SU-DHL-6 (cell line): ENCODE measurements around the gene CAMKK2.

Source experiments
- H2AFZ ChIP-seq: fragments of 200-600 bp; sonication (generic); 2 replicates; pipeline ENCODE4 v1.6.1; 2014; ENCODE audit warnings: low read depth, mild to moderate bottlenecking, moderate library complexity, mixed read lengths, antibody characterized with exemption, low read length; ENCODE audit not compliant: severe bottlenecking
- H3F3A ChIP-seq: fragments of 200-600 bp; shearing (Covaris generic); 2 replicates; pipeline ENCODE4 v1.6.0; 2016; ENCODE audit warnings: antibody characterized with exemption, mild to moderate bottlenecking; ENCODE audit not compliant: insufficient read depth
- H3K27ac ChIP-seq: fragments of 200-600 bp; sonication (generic); 2 replicates; pipeline ENCODE4 v1.5.1; 2016; ENCODE audit warnings: low read depth, mild to moderate bottlenecking, low read length, moderate library complexity, mixed read lengths
- H3K27me3 ChIP-seq: fragments of 200-600 bp; sonication (generic), shearing (Covaris generic); 2 replicates; pipeline ENCODE4 v1.6.0; 2014; ENCODE audit warnings: mild to moderate bottlenecking, low read length
- H3K36me3 ChIP-seq: fragments of 200-600 bp; sonication (generic); 2 replicates; pipeline ENCODE4 v1.6.1; 2014; ENCODE audit warnings: mild to moderate bottlenecking, low read length, mixed read lengths
- H3K4me2 ChIP-seq: fragments of 300-600, 200-600 bp; shearing (Covaris generic), sonication (generic); 2 replicates; pipeline ENCODE4 v1.6.0; 2014; ENCODE audit warnings: low read length, low read depth, mild to moderate bottlenecking; ENCODE audit not compliant: poor library complexity, severe bottlenecking
- H3K4me3 ChIP-seq: fragments of 200-600 bp; sonication (generic); 2 replicates; pipeline ENCODE4 v1.5.1; 2014; ENCODE audit warnings: antibody characterized with exemption, low read length, mild to moderate bottlenecking, mixed read lengths; ENCODE audit not compliant: insufficient read depth, poor library complexity, severe bottlenecking
- H3K79me2 ChIP-seq: fragments of 200-600 bp; sonication (generic); 2 replicates; pipeline ENCODE4 v1.6.1; 2014; ENCODE audit warnings: mild to moderate bottlenecking, low read length, moderate library complexity; ENCODE audit not compliant: insufficient read depth
- H3K9ac ChIP-seq: fragments of 200-600 bp; sonication (generic); 2 replicates; pipeline ENCODE4 v1.7.0; 2014; ENCODE audit warnings: mild to moderate bottlenecking, low read length
- H3K9me2 ChIP-seq: fragments of 200-600 bp; sonication (generic); replicated peaks from 2 replicates; pipeline ENCODE4 v1.6.1; 2014; ENCODE audit warnings: low read length; ENCODE audit not compliant: insufficient read depth
- H3K9me3 ChIP-seq: fragments of 200-600 bp; sonication (generic); 2 replicates; pipeline ENCODE4 v1.6.1; 2014; ENCODE audit warnings: low read length, mixed read lengths; ENCODE audit not compliant: insufficient read depth
- H4K20me1 ChIP-seq: fragments of 200-600 bp; sonication (generic); 2 replicates; pipeline ENCODE4 v1.6.1; 2014; ENCODE audit warnings: low read depth, mild to moderate bottlenecking, antibody characterized with exemption, low read length, moderate library complexity, mixed read lengths
- EZH2phosphoT487 ChIP-seq: fragments of 200-600 bp; sonication (generic), shearing (Covaris generic); conservative IDR thresholded peaks from 2 replicates; pipeline ENCODE4 v1.6.1; 2018; ENCODE audit warnings: mild to moderate bottlenecking, antibody characterized with exemption, low read length, moderate library complexity, mixed read lengths
- TF ChIP-seq, protein P1 (sequence below): fragments of 200-600 bp; sonication (generic); IDR thresholded peaks from one replicate; pipeline ENCODE4 v1.5.1; 2017; ENCODE audit warnings: antibody characterized with exemption, mild to moderate bottlenecking, low read length, moderate library complexity; ENCODE audit not compliant: insufficient read depth, poor library complexity, severe bottlenecking

Gene CAMKK2

DNA sequence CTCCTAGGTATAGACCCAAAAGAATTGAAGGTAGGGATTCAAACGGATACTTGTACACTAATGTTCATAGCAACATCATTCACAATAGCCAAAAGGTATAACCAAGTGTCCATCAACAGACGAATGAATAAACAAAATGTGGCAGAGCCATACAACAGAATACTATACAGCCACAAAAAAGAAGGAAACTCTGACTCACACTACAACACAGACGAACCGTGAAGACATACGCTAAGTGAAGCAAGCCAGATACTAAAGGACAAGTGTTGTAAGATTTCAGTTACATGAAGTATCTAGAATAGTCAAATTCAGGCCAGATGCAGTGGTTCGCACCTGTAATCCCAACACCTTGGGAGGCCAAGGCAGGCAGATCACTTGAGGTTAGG lies 19.1 kb downstream of the CAMKK2 start:
- H3K79me2 ChIP-seq, result peaks cover 9% of the 10 kb centered on the region
- H3K4me2 ChIP-seq, result no peak overlapping the region
- H3K9me3 ChIP-seq, result no peaks in the 10 kb centered on the region

DNA sequence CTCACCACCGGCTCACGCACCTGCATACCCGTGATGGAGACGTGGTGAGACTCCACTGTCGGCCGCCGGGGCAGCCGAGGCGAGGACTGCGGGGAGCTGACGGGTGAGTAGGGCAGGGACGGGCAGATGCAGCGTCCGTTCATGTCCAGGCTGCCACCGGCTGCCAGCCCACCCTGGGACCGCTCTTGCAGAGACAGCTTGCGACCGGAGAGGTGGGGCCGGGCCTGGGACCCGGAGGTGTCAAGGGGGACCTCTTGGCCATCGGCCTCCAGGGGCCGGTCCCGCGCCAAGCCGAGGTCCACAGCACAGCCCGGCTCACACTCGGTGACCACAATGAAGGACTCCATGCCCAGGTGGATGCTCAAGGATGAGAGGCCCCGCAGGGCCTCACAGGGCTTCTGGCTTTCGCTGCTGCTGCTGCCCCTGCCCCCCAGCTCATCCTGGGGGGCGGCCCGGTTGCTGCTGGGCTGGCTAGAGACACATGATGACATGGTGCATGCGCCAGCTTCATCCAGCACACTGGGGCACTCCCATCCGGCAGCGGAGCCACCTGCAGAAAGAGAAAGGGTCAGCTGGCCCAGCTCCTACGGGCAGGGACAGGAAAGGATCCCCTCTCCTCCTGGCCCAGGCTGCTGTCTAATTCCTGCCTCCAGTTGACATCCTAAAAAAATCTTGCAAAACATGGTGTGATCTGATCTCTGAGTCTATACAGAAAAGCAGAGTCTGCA lies 22.3 kb downstream of the CAMKK2 start:
- H3K9ac ChIP-seq, result no peak overlapping the region
- no peaks in the 10 kb centered on the region for H3K27me3 ChIP-seq
- no peak overlapping the region for H3K27ac ChIP-seq
- H3K4me3 ChIP-seq, result no peak overlapping the region
- peaks cover 5% of the 10 kb centered on the region; the same call in 1 of the 2 replicates for H3K79me2 ChIP-seq
- no peak for TF ChIP-seq EZH2phosphoT487
- TF ChIP-seq, protein P1, sequence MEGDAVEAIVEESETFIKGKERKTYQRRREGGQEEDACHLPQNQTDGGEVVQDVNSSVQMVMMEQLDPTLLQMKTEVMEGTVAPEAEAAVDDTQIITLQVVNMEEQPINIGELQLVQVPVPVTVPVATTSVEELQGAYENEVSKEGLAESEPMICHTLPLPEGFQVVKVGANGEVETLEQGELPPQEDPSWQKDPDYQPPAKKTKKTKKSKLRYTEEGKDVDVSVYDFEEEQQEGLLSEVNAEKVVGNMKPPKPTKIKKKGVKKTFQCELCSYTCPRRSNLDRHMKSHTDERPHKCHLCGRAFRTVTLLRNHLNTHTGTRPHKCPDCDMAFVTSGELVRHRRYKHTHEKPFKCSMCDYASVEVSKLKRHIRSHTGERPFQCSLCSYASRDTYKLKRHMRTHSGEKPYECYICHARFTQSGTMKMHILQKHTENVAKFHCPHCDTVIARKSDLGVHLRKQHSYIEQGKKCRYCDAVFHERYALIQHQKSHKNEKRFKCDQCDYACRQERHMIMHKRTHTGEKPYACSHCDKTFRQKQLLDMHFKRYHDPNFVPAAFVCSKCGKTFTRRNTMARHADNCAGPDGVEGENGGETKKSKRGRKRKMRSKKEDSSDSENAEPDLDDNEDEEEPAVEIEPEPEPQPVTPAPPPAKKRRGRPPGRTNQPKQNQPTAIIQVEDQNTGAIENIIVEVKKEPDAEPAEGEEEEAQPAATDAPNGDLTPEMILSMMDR, result no peak
- H3K36me3 ChIP-seq, result no peaks in the 10 kb centered on the region
- no peaks in the 10 kb centered on the region for H3K9me2 ChIP-seq
- no peak overlapping the region for H2AFZ ChIP-seq
- no peaks in the 10 kb centered on the region for H4K20me1 ChIP-seq
- H3K9me3 ChIP-seq, result no peaks in the 10 kb centered on the region
- H3F3A ChIP-seq, result no peaks in the 10 kb centered on the region
- no peak overlapping the region for H3K4me2 ChIP-seq

More for the DNA sequence above, 19.1 kb downstream of the CAMKK2 start:
- H3K36me3 ChIP-seq, result no peaks in the 10 kb centered on the region
- no peaks in the 10 kb centered on the region for H3F3A ChIP-seq
- TF ChIP-seq EZH2phosphoT487, result no peak
- H3K27ac ChIP-seq, result no peak overlapping the region
- no peaks in the 10 kb centered on the region for H4K20me1 ChIP-seq
- no peak overlapping the region for H2AFZ ChIP-seq
- H3K4me3 ChIP-seq, result no peak overlapping the region
- no peaks in the 10 kb centered on the region for H3K9me2 ChIP-seq
- H3K9ac ChIP-seq, result no peak overlapping the region
- no peaks in the 10 kb centered on the region for H3K27me3 ChIP-seq

DNA sequence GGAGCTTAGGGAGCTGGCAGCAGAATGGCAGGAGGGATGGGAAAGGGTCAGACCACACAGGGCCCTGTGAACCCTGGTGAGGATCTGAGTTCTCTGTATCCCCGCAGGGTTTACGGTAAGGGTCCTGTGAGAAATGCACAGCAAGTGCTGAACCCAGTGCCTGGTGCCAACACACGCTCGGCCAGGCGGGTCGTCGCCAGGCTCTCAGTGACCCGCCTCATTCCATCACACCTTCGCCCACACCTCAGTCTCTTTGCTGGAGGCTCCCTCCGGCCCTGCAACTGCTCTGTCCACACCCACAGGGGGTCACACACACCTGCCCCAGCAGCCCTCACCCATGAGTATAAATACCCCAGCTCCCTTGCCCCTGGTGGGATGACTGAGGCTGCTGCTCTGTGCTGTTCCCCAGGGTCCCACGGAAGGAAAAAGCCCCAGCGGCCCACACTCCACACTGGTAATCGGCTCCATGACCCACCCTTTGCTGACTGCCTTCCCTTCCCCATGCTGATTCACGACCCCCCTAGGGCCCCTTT lies 23.1 kb downstream of the CAMKK2 start:
- Histone ChIP-seq H3F3A (no peaks in the 10 kb centered on the region), H3K27me3 (no peaks in the 10 kb centered on the region), H3K9me2 (no peaks in the 10 kb centered on the region), H3K9ac (no peak overlapping the region), H2AFZ (no peak overlapping the region), H3K4me3 (no peak overlapping the region), H3K36me3 (no peaks in the 10 kb centered on the region), H3K4me2 (no peak overlapping the region), H3K79me2 (peaks cover 5% of the 10 kb centered on the region; the same call in 1 of the 2 replicates), H3K9me3 (no peaks in the 10 kb centered on the region), H3K27ac (no peak overlapping the region), H4K20me1 (no peaks in the 10 kb centered on the region)
- TF ChIP-seq EZH2phosphoT487, result no peak
- TF ChIP-seq, protein P1, result no peak

DNA sequence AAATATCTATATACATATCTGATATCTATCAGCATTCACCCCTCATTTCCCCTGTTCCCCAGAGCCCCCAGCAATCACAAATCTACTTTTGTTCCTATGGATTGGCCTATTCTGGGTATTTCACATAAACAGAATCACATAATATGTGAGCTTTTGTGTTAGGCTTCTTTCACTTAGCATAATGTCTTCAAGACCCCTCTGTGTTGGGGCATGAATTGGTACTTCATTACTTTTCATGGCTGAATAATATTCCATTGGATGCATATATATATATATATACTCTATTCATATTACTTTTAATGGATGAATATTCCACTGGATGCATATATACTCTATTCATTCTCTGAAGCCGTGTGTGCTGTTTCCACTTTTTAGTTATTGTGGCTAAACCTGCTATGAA lies 28.7 kb downstream of the CAMKK2 start:
- H3F3A ChIP-seq, result no peaks in the 10 kb centered on the region
- no peak overlapping the region for H3K27ac ChIP-seq
- TF ChIP-seq, protein P1, result no peak
- TF ChIP-seq EZH2phosphoT487, result no peak
- no peaks in the 10 kb centered on the region for H3K79me2 ChIP-seq
- H3K9me2 ChIP-seq, result no peaks in the 10 kb centered on the region
- H4K20me1 ChIP-seq, result no peaks in the 10 kb centered on the region
- no peak overlapping the region for H3K9ac ChIP-seq
- no peaks in the 10 kb centered on the region for H3K9me3 ChIP-seq
- H2AFZ ChIP-seq, result no peak overlapping the region
- H3K27me3 ChIP-seq, result no peaks in the 10 kb centered on the region
- H3K36me3 ChIP-seq, result no peaks in the 10 kb centered on the region; the same call in 1 of the 2 replicates
- H3K4me3 ChIP-seq, result no peak overlapping the region
- H3K4me2 ChIP-seq, result no peak overlapping the region
